Measurements from ENCODE around the gene PLA2G15.

Gene PLA2G15

GRCh38 chr16:68233085-68233834, 11.9 kb upstream of the PLA2G15 start:
- no peak for DNase-seq (ENCODE audit: low read depth in 2 of 2)

- DNase-seq (ENCODE audit: low read depth in 2 of 2) = no peak
Observed at GRCh38 chr16:68233835-68234187, 11.4 kb upstream of the PLA2G15 start.

DNA sequence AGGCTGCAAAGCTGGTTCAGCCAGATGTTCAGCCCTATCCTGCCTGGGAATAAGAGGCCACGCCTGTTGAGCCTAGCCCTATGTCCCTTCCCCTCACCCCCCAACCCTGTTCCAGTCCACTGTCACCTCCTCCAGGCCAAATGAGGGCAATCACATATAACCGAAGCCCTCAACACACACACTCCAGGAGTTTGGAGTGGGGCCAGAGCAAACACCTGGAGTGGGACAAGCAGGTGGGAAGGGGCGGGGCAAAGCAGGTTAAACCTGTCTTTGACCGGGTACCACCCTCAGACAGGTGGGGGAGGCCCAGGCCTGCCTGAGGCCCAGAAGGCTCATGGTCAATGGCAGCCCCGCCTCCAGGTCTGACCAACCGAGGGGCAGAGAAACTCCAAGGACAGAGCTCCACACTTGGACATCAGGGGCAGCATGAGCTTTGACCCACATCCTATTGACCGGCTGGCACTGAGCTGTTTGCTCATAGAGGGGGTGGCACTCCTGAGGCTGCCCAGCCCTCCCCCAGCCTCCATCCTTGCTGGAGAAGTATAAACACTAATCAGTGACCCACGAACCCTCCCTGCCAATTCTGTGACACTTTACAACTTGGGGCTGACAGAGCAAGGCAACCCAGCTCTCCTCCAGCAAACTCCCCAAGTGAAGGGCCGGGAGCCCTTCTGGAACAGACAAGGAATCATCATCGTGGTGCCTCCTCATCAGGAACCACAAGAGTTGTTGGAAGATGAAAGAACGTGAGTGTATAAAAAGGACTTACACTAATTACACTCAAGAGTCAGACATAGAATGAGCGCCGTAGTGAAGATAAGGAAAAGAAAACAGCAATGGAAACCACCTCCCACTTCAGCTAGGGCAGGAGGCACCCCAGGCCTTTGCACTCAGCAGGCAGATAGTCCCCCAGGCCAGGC, 10.7 kb upstream of the PLA2G15 start:
- DNase-seq (ENCODE audit: low read depth in 2 of 2) = no peak

DNA sequence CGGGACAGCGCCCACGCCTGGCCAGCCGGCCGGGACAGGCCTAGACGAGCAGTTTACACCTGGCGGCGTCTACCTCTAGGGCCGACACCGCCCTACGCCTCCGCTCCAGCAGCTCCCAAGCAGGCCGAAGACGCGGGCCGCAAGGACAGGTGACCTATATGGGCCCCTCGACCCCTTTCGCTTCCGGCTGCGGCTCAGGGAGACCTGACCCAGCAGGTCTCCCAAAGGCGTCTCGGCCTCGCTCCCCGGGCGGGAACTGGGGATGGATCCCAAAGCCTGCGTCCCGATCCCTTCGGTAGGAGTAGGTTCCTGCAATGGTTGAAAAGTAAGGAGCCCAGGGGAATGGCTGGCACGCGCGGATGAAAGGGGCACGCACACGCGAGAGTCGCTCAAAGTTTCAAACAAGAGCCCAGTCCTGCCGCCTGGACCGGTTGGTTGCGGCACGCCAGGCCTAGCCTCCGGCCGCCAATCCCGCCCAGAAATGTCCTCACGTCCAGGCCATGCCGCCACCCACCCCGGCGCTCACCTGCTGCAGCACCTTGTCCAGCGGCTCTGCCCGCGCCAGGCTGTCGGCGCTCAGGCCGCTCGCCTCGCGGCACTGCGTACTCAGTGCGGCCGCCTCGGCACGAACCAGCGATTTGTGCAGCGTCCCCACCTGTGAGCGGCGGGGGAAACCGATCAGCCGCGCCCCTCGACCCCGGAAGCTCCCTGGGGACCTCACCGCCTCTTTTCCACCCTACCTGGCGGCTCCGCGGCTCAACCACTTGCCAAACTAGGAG, 9.9 kb upstream of the PLA2G15 start:
- no peak for DNase-seq (ENCODE audit: low read depth in 2 of 2)

- no peak for DNase-seq (ENCODE audit: low read depth in 2 of 2)
Observed at GRCh38 chr16:68235887-68236136, 9.4 kb upstream of the PLA2G15 start, which contains the start of gene ESRP2. ESRP2 (minus strand) TSS chr16:68236127; CDS start chr16:68236045, 82 bp downstream.

- DNase-seq (ENCODE audit: low read depth in 2 of 2) = no peak
Observed at GRCh38 chr16:68236137-68236825, 8.9 kb upstream of the PLA2G15 start.

GRCh38 chr16:68236826-68237242, 8.3 kb upstream of the PLA2G15 start:
- no peak for DNase-seq (ENCODE audit: low read depth in 2 of 2)

GRCh38 chr16:68237243-68238028, 7.7 kb upstream of the PLA2G15 start:
- DNase-seq (ENCODE audit: low read depth in 2 of 2) = peak; percentile 86 to 89

DNA sequence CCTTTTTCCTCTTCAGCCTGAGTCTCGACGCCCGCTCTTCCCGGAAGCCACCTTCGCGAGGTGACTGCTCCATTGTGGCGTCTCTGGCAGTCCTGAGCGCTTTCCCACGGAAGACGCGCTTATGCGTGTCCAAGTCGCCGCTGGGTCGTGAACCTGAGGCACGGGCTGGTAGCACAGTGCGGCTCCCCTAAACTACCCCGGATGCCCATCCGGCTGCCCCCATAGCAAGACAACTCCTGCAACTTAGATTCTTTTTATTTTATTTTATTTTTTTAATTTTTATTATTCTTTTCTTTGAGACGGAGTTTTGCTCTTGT, 7.2 kb upstream of the PLA2G15 start:
- no peak for DNase-seq (ENCODE audit: low read depth in 2 of 2)

- no peak for DNase-seq (ENCODE audit: low read depth in 2 of 2)
Observed at GRCh38 chr16:68242085-68242484, 3.1 kb upstream of the PLA2G15 start.

DNA sequence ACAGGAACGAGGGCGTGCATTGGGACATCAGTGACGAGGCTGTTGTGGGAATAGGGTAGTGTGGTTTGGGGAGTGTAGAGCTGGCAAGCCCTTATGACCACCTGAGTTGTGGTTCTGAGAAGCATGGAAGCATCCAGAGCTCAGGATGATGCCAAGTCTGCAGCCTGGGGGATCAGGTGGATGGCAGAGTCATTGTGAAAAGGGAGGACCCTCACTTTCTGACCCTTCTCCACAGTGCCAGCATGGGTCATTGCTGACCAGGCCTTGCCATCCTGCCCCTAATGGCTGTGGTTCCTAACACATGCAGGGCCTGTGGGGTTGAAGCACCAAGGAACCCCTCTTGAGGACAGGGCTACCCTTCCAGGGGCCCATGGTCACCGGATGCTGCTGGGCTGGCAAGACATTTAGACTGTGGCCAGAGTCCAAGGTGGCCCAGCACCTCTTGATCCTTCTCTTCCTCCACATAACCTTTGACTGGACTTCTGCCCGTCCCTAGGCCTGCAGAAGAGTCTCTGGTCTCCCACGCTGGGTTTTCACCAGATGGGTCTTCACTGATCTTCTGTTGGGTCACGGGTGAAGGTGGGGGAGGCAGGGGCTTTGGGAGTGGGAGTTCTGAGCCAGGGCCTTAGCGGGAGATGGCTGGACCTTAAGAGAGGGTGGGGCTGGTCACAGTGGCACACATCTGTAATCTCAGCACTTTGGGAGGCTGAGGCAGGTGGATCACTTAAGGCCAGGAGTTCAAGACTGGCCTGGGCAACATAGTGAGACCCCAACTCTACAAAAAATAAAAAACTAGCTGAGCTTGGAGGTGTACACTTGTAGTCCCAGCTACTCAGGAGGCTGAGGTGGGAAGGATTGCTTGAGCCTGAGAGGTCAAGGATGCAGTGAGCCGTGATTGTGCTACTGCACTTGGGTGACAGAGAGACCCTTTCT, 2.0 kb upstream of the PLA2G15 start:
- no peak for DNase-seq (ENCODE audit: low read depth in 2 of 2)

DNA sequence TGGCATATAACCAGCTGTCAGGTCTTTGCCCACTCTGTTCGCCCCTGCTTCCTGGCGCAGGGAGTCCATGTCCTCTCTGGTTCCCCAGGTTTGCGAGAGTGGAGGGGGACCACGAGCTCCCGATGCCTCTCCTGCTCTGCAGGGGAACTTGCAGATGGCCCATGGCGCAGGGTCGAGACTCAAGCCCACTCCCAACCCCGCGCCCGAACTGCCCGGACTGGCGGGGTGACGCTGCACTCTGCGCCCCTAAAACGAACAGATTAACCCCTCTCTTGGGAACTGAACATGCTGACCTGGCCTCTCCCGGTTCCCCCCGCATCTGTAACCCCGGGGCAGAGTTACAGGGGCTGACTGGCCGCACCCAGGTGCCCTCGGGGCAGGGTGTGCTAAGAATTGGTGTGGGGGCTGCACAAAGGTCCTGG, 681 bp upstream of the PLA2G15 start:
- DNase-seq (ENCODE audit: low read depth in 2 of 2) = no peak

DNA sequence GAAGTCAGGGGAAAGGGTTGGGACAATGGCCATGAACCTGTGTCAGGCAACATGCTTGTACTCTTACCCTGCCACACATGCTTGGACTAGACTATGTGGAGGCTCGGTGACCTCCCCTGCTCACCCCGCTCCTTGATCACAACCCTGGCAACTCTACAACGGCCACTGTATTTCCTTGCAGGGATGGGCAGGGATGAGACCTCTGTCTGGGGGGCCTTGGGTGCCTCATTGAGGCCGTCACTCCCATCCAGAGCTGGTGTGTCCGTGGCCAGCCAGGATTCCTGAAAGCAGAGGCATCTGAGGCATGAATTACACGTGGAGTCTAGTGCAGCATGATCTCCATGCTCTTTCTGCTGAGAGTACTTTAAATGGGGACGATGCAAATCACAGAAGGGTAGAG, 948 bp downstream of the PLA2G15 start:
- DNase-seq (ENCODE audit: low read depth in 2 of 2) = no peak

GRCh38 chr16:68246666-68247065, 1.5 kb downstream of the PLA2G15 start:
- no peak for DNase-seq (ENCODE audit: low read depth in 2 of 2)

- no peak for DNase-seq (ENCODE audit: low read depth in 2 of 2)
Observed at GRCh38 chr16:68247400-68247799, 2.2 kb downstream of the PLA2G15 start.

- no peak for DNase-seq (ENCODE audit: low read depth in 2 of 2)
Observed at GRCh38 chr16:68247932-68248331, 2.8 kb downstream of the PLA2G15 start.

DNA sequence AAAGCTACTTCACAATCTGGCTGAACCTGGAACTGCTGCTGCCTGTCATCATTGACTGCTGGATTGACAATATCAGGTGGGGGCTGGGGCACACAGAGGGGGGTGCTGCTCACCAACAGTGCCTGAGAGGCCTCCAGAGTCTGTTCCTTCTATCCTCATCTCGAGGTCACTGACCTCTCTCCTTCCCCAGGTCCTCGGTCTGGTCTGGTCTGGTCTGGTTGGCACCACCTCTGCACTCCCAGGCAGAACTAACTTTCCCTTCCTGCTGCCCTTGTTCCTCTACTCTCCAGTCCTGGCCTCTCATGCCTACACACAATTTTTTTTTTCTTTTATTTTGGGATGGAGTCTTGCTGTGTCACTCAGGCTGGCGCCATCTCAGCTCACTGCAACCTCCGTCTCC, 4.2 kb downstream of the PLA2G15 start:
- no peak for DNase-seq (ENCODE audit: low read depth in 2 of 2)

GRCh38 chr16:68250951-68251350, 5.8 kb downstream of the PLA2G15 start:
- DNase-seq (ENCODE audit: low read depth in 2 of 2) = no peak

GRCh38 chr16:68251832-68252231, 6.7 kb downstream of the PLA2G15 start:
- DNase-seq (ENCODE audit: low read depth in 2 of 2) = no peak

DNA sequence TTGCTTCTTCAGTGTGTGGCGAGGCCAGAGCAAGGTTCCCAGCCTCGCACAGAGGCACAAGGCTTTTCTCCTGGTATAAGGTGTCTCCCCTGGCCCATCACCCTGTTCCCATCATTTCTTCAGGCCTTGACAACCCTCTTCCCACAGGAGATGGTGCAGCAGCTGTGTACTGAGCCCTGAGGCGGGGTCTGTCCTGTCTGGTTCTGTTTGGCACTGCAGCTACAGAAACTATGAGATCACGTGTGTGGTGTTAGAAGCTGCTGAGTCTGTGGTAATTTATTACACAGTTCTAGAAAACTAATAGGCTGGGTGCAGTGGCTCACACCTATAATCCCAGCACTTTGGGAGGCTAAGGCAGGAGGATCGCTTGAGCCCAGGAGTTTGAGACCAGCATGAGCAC, 7.2 kb downstream of the PLA2G15 start:
- DNase-seq (ENCODE audit: low read depth in 2 of 2) = no peak
